Measurements from ENCODE around the gene CIZ1.

The CIZ1 gene

GRCh38 chr9:128162215-128163026 lies 29.0 kb downstream of the CIZ1 start:
- DNase-seq (ENCODE audit: low spot score): no peak

DNA sequence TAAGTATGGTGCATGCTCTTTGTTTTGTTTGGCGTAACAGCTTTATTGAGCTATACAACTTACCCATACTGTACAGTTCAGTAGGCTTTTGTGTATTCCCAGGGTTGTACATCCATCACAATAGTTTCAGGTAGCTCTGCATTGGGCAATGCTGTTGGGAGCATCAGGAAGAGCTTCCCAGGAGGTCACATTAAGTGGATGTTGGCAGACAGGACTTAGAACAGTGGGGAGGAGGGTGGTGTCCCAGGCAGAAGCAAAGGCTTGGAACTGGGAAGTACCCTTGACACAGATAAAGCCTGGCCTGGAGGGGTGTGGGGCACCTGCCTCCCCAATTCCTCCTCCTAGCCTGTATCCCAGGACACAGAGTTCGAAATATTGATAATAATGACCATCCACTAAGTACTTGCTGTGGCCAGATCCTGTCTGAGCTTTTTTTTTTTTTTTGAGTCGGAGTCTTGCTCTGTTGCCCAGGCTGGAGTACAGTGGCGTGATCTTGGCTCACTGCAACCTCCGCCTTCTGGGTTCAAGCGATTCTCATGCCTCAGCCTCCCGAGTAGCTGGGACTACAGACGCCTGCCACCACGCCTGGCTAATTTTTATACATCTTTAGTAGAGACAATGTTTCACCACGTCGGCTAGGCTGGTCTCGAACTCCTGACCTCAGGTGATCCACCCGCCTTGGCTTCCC lies 30.0 kb downstream of the CIZ1 start:
- no peak for DNase-seq (ENCODE audit: low spot score)

- peak; percentile 40 for DNase-seq (ENCODE audit: low spot score)
Measured at GRCh38 chr9:128160603-128160987, 30.8 kb downstream of the CIZ1 start.

- peak; percentile 96 for DNase-seq (ENCODE audit: low spot score)
Measured at GRCh38 chr9:128159784-128160602, 31.4 kb downstream of the CIZ1 start, which contains the start of gene BBLN. TSS of gene BBLN (plus strand) at chr9:128160265. CDS start at chr9:128160408, 143 bp downstream.

DNA sequence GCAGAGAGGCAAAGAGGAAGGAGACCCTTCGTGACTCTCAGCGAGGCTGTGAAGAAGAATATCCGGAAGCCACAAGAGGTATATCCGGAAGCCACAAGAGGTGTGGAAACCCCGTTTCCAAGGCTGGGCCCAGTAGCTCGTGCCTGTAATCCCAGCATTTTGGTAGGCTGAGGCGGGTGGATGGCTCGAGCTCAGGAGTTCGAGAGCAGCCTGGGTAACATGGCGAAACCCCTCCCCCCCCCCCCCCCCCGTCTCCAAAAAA lies 31.9 kb downstream of the CIZ1 start:
- DNase-seq (ENCODE audit: low spot score): peak; percentile 61

DNA sequence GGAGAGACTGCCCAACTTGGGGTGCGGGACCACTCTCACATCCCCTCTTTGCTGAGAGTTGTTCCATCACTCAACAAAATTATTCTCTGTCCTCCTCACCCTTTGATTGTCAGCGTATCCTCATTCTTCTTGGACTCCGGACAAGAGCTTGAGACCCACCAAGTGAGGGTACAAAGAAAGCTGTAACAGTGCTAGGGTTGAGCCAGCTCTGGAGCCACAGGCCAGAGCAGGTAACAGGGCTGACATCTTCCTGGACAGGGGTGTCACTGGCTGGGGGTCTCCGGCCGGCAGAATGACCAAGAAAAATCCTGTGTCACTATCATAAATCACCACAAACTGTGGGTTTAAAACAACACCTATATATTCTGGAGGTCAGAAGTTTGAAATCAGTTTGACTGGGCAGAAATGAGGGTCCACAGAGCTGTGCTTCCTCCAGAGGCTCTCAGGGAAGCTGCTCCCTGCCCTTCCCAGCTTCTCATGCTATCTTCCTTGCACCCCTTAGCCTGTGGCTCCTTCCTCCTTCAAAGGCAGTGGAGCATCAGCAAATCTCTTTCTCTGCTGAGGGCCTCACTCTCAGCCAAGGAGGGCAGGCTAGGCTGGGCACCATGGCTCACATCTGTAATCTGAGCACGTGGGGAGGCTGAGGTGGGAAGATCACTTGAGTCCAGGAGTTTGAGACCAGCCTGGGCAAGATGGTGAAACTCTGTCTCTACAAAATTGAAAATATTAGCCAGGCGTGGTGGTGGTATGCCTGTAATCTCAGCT lies 35.5 kb downstream of the CIZ1 start:
- DNase-seq (ENCODE audit: low spot score): no peak

GRCh38 chr9:128153947-128154695 lies 37.3 kb downstream of the CIZ1 start:
- no peak for DNase-seq (ENCODE audit: low spot score)

DNA sequence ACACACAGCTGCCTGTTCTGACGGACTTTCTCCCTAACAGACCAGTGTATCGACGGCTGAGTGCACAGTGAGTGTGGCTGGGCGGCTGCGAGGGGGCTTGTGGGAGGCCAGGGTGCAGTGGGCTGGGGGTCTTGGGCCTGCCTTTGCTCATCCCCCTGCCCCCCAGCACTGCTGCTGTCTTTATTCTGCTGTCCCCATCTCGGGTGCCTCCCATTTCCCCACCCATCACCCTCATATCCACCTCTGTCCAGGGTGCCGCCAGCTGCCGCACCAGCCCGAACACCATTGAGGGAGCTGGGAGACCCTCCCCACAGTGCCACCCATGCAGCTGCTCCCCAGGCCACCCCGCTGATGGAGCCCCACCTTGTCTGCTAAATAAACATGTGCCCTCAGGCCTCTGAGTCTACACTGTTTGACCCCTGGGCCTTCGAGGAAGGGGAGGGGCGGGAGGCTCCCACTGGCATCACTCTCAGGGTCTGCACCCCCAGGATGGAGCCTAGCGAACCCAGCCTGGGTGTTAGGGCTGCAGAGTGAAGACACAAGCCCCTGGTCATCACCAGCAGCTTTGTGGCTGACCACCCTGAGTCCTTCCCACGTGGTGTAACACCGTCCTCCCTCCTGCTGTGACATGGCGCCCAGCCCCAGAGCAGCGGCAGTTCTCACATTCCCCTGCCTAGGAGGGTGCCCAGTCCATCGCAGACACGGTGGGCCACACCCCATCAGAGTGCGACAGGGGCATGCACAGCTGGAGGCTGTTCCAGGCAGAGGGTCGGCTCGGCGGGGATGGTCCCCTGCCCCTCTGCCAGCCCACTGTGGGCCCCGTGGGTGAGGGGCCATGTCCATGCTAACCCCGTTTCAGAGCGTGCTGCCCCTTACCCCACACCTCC lies 38.1 kb downstream of the CIZ1 start:
- DNase-seq (ENCODE audit: low spot score): no peak

GRCh38 chr9:128152133-128153059 lies 39.0 kb downstream of the CIZ1 start:
- no peak for DNase-seq (ENCODE audit: low spot score)

DNA sequence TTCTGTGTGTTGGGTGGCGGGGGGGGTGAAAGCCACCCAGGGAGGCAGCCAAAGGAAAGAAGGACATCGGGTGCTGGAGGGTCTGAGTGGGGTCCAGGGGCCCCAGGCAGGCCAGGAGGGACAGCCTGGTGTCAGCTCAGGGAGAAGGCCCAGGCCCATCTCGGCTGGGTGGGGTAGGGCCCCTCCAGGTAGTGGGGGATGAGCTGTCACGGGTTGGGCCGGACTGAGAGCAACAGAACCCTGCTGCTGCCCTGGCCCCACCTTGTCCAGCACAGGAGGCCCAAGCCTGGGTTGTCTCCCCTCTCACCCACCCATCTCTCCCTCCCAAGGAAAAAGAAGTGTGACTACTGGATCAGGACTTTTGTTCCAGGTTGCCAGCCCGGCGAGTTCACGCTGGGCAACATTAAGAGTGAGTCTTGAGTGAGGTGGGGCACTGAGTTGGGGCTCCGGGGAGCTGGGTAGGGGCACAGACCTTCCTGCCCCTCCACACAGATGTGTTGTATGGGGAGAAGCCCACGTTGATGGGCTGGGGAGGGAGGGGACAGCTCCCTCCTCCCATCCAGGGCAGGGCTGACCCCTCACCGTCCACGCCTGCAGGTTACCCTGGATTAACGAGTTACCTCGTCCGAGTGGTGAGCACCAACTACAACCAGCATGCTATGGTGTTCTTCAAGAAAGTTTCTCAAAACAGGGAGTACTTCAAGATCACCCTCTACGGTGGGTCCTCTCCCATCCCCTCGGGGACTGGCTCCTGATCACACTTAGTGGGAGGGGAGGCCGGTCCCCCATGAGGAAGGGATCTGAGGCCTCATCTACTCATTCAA lies 39.9 kb downstream of the CIZ1 start:
- no peak for DNase-seq (ENCODE audit: low spot score)

- peak; percentile 25 for DNase-seq (ENCODE audit: low spot score)
Measured at GRCh38 chr9:128150594-128151308, 40.6 kb downstream of the CIZ1 start.

DNA sequence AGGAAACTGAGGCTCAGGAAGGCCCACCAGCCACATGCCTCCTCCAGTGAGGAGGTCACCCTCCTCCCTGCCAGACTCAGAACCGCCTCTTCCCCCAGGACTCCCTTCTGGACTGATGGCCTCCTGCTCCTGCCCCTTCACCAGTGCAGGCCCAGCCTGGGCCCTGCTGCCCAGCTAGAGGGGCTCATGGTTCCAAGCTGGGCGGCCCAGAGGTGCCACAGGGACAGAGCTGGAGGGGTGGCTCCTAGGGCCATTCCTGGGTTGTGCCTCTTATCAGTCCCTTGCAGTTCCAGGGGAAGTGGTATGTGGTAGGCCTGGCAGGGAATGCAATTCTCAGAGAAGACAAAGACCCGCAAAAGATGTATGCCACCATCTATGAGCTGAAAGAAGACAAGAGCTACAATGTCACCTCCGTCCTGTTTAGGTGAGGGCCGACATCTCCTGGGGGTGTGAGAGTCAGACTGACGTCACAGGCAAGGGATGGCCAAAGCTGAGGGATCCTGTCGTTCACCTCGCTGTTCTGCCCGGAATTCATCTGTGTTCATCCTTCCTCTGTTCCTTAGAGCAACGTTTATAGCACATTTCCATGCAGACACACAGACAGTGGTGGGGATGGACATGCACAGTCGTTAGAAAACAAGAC lies 41.3 kb downstream of the CIZ1 start:
- DNase-seq (ENCODE audit: low spot score): no peak

DNA sequence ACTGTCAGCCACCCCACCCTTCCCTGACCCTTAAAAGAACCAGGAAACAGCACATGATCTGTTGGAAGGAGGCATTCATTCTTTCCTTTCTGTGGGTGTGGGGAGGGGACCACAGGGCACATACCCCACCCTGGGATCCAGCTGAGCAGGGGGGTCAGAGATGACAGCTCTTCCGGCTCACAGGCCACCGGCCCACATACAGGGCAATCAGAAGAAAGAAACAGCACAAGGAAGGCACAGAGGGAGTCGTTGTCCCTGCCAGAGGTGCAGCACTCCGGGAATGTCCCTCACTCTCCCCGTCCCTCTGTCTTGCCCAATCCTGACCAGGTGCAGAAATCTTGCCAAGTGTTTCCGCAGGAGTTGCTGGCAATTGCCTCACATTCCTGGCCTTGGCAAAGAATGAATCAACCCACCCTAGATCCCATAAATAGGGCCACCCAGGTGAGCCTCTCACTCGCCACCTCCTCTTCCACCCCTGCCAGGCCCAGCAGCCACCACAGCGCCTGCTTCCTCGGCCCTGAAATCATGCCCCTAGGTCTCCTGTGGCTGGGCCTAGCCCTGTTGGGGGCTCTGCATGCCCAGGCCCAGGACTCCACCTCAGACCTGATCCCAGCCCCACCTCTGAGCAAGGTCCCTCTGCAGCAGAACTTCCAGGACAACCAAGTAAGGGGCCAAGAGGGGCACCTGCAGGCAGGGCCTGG lies 42.2 kb downstream of the CIZ1 start, which contains the start of gene LCN2:
LCN2 (plus strand) TSS at position 453 of the 701 bp plus-strand sequence; CDS start at position 526, 73 bp downstream.
- no peak for DNase-seq (ENCODE audit: low spot score)

- DNase-seq (ENCODE audit: low spot score): no peak
Measured at GRCh38 chr9:128148509-128149000, 42.8 kb downstream of the CIZ1 start.

- no peak for DNase-seq (ENCODE audit: low spot score)
Measured at GRCh38 chr9:128146591-128147120, 44.7 kb downstream of the CIZ1 start.

DNA sequence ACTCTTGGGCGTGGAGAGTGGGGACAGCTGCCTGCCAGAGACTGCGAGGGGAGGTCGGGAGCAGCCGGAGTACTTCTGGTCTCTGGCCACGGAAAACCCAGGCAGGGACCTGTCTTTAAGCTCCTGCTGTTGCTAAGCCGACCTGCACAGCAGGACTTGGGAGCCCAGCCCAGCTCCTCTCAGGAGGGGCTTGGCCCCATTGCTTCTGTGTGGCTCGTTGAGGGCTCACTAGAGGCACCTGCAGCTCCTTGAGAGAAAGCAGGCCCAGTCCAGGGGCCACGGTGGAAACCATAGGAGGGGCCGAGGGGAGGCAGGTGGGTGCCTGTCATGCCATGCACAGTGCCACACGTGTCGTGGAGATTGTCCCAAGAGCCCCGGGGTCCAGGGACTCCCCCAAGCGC lies 45.4 kb downstream of the CIZ1 start:
- DNase-seq (ENCODE audit: low spot score): no peak
